Stimulated activated CD4-positive, alpha-beta T cell treated with anti-CD3 and anti-CD28 coated beads, Interleukin-12 subunit alpha, Interleukin-12 subunit beta, amount 100 ng/mL, for 4 hours (primary cell): Measurements from ENCODE around the gene DUSP1.

Experiments
- DNase-seq: peaks from one replicate; pipeline ENCODE4 v3.0.0-alpha.2; 2020

DUSP1 gene

DNA sequence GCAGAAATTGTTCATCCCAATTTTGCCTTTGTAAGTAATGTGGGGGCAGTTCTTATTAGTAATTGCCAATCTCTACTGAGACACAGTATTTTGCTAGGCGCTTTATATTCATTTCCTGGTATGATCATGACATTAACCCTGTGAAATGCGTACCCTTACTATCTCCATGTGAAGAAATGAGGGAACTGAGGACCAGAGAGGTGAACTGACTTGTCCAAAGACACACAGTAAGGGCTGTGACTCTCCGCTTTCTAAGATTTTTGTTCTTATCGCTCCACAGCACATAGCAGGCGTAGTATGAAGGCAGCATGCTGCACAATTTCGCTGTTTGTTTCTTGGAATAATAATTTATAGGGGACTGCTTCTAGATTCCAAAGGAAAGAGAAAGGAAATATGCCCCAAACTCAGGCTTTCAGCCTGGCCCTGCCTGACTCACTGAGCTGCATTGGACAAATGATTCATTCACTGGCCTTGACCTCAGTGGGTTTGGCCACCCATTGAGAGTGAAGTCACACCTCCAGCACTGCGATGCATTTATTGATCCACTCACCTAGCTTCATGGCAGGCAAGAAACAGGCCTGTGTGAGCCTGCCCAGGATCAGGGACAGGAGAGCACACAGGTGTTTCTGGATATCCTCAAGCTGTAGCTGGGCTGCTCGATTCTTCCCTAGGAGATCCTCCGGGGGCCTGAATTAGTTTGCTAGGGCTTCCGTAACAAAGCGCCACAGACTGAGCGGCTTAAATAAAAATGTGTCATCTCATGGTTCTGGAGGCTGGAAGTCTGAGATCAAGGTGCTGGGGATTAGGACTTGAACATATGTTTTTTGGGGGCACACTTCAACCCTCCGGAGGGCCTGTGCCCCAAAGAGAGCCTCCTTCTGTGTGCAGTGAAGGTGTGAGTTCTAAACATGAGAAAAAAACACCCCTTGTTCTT, 7.2 kb upstream of the DUSP1 start:
- no peak for DNase-seq

DNA sequence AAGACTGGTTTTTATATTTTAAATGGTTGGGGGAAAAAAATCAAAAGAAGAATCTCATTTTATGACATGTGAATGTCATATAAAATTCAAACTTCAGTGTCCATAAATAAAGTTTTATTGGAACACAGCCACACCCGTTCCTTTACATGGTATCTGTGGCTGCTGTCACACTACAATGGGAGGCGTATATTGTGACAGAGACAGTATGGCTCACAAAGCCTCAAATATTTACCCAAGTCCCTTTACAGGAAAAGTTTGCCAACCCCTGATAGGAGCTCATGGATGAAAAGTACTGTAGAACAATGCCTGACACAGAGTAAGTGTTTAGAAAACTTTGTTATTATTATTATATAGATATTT, 5.2 kb upstream of the DUSP1 start:
- no peak for DNase-seq

DNA sequence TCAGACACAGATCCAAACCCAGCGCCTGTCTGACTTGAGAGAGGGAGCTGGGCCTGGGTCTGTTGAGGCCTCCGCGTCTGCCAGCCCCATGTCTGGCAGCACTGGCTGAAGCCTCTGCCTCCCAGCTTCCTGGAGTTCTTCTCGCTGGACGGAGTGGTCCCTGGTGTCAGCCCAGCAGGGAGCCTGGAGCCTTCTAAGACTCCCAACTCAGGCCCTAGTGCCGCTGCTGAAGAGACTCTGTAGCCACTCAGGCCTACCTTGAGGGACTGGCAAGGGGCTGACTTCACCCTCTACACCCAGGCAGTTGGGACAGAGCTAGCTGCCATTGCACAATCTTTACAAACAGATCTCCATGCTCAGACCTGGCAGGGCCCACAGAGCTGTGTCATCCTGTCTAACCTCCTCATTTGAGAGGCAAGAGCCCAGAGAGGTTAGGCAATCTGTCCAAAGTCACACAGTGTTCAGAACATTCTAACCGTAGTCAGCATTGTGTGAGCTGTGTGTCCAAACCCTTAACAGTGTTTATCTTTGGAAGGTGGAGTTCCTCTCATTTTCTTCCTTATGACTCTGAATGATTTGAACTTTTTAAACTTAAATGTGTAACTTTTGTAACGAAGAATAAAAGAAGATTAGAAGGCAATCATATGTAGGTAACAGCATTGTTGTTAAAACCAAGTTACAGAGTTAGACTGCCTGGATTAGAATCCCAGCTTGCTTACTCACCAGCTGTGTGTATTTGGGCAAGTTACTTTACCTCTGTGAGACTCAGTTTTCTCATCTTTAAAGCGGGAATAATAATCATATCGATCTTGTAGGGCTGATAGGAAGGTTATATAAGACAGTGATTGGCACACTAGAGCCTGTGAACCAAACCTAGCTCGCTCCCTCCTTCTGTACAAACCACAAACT, 4.6 kb upstream of the DUSP1 start:
- DNase-seq, result no peak

DNA sequence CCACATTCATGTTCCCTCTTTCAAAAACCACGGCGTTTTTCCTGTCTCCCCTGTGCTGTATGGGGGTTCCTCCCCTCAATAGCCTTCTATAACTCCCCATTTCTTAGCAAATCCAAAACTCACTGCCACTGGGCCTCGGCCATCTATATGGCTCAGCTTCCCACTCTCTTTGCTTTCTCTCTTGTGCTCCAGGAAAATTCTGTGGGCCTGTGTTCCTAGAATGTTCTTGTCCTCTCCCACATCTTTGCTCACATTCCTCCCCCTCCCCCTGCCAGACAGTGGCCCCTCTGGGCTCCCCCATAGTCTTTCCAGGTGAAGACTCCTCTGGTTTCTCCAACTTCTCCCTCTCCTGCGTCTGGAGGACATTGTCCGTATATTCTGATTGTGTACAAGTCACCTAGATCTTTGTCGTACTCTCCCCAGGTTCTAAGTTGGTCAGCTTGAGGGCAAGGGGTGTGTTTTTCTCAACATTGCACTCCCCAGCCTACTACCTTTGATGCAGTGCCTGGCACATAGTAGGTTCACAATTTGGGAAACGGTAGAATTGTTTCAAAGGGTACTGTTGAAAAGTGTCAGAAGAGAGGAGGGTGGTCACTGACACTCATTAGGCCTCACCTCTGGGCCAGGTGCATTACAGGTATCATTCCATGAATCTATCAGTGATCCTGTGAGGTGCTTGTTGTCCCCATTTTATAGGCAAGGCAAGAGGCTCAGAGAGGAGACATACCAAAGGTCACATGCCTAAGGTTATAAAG, 3.7 kb upstream of the DUSP1 start:
- no peak for DNase-seq

DNA sequence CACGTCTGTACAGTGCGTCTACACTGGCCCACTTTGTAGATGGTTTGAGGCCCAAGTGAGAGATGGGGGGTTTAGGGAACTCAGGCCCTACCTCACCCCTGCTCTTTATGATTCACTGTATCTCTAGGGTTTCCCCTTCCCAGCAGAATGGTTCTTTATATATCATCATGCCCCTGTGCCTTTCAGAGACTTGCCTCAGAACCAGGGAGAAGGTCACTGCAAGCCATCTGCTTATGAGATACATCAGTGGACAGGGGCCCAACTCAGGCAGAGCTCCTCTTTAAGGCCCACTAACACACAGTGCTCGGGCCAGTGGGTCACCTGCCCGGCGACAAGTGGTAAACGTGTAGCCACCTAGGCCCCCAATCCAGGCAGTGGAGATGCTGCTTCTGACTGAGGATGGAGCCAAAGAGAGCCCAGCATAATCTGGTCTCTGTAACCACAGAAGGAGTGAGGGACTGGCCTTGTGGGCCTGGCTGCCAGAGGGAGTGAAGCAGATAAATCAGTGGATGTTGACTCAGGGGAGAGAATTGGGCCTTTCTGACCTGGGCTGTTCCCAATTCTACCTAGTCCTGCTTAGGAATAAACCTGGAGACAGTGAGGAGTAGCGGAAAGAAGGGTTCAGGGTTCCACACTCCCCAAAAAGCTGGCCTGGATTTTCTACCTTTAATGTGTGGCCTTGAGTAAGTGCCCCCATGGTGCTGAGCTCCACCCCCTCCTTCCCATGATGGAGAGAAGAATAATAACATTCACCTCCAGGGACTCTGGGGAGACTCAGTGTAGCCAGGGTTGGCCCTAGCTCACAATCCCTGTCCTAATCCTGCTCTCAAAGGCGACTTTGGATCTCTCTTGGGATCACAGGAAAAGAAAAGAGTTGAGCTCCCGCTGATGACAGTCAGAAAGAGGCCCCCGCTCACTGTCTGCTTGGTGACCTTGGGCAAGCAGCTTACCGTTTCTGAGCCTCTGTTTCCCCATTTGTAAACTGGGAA, 2.8 kb upstream of the DUSP1 start:
- DNase-seq, result no peak

DNA sequence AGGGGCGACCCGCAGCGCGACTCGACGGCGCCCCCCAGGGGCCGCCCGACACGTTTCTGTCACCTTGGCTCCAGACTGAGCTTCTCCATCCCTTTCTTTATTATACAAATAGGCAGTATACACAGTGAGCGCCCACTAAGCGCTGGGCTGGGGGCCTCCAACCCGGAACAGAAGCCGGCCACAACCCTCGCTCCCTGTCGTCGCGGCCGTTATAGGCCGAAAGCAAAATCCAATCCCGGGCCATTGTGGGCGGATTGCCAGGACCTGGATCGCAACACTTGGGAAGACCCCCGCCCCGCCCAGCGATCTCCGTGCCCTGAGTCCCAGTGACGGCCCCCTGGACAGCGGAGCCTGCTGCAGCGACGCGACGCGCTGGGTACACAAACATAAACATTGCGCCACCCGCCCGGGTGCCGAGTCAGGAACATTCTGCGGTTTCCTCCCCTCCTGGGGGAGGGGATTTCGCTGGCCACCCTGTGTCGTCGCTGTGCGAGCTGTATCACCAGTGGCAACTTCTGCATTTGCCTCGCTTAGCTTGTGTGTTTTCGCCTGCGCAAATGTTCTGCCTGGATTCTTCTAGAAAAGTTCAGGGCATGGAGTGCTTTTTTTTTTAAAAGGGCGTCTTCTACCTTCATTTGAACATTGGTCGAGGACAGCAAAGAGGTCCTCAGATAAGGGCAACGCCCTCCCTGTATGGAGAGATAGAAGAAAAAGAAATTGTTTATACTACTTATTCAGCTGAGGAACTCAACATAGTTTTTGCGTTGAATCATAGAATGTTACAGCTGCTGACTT, 1.3 kb upstream of the DUSP1 start:
- DNase-seq, result peak; percentile 71

DNA sequence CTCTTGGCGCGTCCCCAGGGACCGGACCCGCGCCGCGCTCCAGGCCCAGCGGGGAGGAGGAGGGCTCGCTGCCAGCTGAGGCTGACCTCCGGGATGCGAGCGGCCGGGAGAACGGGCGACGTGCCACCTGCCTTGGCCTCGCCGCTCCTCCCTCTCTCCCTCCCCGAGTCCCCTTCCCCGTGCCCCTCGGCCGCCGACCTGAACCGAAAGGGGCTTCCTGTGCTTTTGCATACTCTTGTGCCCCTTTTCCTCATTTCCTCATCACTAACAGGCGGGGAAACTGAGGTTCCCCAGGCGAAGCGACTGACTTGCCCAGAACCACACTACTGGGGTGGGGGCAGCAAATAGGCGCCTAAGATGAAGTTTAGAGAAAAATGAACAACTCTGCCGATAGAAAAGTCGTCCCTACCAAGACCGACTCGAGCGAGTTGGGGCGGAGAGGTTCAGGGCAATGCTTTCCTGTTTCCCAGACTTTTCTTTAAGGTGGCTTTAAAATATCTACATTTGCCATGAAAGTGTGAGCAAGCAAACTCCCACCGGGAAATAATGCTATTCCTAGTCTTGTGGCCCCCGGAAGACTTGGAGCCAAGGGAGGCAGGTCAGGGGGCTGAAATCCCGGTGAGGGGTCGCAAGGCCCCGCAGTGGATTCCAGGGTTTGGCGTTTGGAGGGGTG, 580 bp upstream of the DUSP1 start:
- DNase-seq, result no peak

DNA sequence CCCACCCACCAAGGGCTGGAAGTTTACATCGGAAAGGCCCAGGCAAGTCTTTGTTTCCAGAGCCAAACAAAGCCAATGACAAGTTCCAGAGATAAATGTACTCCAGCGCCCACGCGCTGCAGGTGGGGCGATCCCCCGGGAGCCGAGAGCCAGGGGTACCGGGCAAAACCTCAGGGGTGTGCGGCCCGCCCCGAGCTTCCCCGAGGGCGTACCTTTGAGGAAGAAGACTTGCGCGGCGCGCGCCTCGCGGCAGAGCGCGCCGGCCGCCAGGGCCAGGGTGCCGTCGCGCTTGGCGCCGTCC, 671 bp downstream of the DUSP1 start:
- no peak for DNase-seq

DNA sequence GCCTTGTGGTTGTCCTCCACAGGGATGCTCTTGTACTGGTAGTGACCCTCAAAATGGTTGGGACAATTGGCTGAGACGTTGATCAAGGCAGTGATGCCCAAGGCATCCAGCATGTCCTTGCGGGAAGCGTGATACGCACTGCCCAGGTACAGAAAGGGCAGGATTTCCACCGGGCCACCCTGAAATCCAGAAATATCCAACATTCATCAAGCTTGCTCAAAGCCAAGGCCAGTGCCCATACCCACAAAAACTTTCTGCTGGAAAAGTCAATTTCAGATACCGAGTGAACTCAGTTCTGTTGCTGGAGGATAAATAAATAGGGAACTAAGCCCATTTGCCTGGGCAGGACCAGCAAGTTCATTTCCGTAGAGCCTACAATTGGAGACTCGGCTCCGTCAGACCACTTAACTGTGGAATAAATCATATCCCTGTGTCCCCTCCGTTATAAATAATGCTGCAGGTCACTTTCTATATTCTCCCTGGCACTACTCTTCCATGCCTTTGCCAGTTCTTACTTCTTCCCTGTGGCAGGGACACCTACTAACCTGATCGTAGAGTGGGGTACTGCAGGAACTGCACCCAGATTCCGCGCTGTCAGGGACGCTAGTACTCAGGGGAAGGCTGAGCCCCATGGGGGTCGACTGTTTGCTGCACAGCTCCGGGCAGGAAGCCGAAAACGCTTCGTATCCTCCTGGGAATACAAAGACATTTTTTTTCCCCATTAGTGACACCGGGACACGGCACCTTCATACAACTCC, 1.2 kb downstream of the DUSP1 start:
- no peak for DNase-seq

DNA sequence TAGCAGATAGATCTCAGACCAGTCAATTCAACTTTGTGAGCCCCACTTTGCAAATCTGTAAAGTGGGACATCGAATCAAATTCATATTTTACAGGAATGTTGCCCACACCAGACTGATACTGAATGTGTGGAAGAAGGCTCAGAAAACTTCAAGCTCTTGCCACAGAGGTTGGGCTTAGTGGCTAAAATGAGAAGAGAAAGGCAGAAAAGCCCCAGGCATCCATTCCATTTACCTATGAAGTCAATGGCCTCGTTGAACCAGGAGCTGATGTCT, 1.7 kb downstream of the DUSP1 start:
- DNase-seq, result no peak

DNA sequence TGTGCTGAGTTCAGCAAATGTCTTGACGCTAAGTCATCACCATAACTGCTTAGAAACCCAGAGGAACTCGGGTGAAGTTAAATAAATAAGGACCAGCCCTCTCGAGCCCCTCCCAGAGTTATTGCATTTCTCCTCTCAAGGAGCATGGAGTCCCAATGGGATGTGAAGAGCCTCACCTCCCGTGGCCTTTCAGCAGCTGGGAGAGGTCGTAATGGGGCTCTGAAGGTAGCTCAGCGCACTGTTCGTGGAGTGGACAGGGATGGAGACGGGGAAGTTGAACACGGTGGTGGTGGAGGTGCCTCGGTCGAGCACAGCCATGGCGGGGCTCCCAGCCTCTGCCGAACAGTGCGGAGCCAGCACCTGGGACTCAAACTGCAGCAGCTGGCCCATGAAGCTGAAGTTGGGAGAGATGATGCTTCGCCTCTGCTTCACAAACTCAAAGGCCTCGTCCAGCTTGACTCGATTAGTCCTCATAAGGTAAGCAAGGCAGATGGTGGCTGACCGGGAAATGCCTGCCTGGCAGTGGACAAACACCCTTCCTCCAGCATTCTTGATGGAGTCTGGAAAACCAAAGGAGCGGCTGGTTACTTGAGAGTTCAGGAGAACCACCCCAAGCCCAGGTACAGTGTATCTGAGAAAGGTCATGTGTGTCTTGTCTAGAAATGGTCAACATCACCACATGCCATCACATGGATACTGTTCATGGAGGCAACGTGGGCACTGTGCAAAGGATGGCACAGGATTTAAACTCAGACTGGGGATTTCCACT, 2.2 kb downstream of the DUSP1 start:
- DNase-seq, result no peak

DNA sequence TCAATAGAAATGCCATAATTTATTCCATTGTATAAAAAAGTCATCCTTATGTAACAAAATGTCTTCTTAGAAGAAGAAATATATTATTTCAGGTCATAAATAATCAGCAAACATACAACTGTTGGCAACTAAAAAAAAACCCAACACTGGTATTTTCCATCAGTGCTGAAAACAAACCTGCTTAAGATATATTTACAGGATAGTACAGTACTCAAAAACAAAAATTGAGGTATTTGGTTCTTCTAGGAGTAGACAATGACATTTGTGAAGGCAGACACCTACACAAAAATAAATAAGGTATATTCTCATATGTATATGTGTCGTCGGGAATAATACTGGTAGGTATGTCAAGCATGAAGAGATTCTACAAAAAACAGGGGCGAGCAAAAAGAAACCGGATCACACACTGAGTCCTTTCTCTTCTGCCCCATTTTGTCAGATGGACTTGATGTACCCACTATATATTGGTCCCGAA, 2.9 kb downstream of the DUSP1 start:
- DNase-seq, result no peak

DNA sequence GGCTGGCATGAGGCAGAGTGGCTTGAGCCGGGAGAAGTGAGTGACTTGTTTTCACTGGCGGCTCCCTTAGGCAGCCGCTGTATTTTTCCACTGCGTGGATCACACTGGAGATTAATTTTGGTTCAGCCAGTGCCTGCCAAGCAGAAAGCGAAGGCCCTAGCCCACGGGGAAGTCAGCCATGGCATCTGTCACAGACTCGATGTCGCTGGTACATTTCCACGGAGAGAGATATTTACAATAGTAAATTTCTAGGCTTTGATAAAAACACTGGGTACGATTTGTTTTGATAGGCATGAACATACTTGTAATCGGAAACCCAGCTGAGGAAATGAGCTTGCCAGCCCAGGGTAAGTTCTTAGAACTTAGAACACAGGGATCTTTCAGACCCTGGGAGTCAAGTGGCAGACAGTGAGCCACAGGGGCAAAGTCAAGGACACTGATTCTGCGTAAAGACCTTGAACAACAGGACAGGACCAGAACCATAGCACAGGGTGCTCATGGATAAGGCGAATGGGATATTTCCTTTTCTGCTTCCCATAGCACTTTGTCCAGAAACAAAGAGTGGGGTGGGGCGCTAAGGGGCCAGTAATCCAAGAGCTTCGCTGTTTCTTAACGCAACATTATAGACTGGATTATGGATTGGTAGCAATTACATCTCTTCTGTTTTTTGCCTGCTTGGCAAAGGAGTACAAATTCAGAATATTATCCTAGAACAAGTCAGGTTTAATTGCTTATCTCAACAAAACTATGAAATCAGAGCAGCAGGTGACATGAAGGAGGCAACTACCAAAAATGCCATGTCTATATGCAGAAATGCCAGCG, 4.5 kb downstream of the DUSP1 start:
- DNase-seq, result no peak

DNA sequence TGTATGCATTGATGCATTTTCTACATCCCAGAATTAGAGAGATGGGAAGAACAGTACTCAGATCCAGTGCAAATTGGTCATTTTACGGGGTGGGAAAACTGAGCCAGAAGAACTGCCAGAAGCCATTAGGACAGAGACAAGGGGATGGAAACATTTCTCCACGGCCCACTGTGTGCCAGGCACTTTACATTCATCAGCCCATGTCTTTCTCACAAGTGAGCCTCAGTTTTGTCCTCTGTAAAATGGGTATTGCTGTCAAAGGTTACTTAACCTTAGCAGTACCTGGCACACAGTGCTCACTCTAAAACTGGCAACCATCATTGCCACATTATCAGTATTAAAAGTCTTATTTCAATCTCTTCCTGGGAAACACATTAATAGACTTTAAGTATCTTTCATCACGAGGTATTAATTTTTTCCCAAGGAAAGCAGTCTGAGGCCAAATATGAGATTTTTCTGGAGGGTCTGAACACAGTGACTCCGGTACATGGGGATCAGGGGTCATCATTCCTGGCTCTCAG, 5.2 kb downstream of the DUSP1 start:
- no peak for DNase-seq

DNA sequence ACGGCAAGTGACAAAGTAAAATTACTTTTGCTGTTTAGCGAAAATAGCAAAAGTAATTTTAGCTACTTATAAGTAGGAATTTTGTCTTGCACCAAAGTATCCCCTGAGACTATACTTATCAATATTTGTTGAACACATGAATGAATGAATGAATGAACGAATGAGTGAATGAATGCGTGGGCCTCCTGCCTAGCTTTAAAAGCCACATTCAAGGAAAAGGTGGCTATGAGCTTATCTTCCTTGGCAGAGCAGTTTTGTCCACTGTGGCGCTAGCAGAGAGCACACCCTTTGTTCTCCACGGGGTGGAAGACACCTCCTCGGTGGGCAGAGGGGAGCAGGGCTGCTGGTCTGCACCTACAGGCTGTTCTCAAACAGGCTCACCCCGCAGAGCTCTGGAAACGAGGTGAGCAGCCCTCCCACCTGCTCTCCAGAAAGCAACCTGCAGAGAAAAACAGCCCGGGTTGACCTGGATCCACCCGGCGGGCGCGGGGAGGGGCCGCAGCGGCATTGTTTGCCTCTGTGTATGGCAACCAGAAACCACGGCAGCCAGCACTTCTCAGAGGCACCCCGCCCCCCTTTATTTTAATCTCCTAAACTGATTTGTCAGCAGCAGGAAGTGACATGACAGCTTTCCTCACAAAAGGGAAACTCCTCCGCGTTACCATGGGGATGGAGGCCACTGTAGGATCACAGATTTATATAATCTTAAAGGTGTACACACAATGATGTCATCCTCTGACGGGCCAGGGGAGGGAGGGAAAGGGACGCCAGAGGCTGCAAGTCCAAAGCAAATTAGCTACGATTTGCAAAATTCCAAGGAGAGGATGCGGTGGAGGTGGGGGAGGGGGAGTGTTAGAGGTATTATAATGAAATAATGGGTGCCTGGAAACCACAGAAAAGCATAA, 5.9 kb downstream of the DUSP1 start:
- peak; percentile 73 for DNase-seq

DNA sequence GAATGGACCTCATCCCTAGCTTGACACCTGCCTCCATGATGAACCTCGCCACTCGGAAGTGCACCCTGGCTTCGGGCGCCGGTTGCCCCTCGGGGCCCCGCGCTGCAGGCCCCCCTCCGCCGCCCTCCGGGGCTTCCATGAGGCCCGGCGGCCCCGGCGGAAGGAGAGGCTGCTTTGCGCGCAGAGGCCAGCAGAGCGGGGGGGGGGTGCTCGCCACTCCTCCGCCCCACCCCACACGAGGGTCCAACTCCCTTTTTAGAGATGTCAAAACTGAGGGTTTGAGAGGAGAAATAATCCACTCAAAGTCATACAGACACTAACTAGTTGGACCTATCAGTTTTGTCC, 7.9 kb downstream of the DUSP1 start:
- DNase-seq, result no peak
